B cell (primary cell): Measurements from ENCODE around the gene ITSN2. TPM values are rescaled to one million over a fixed set of nuclear protein-coding genes. Genes with fewer than 3 reads are reported as not detected.

Source experiments
- ATAC-seq: fragments of 200-7000 bp; cut with Tn5 transposase; one replicate; pipeline ENCODE4 v1.10.0; 2021; ENCODE audit warnings: low read depth, mild to moderate bottlenecking, moderate number of reproducible peaks, moderate library complexity
- CTCF ChIA-PET: fragments of 350-600 bp; sonication (Branson Sonifier 250); formaldehyde crosslinking; loops from one replicate; lab custom pipeline; 2021; ENCODE audit warnings: antibody characterized with exemption, inconsistent platforms; lab: Charles Lee
- POLR2A ChIA-PET: fragments of 350-600 bp; sonication (Branson Sonifier 250); formaldehyde crosslinking; loops from one replicate; lab custom pipeline; 2021; ENCODE audit warnings: antibody characterized with exemption; lab: Charles Lee
- DNase-seq: peaks from one replicate; pipeline ENCODE4 v3.0.0; 2013
- H2AFZ ChIP-seq: 2 replicates; pipeline ENCODE4 v1.6.1; 2012; ENCODE audit warnings: mild to moderate bottlenecking, low read depth, low read length; ENCODE audit not compliant: insufficient read depth, poor library complexity, severe bottlenecking
- H3K27ac ChIP-seq, 2 donors: 1 replicate in 1 of 2; 2 replicates in 1 of 2; pipeline ENCODE4 v1.5.1; 2012 to 2013; ENCODE audit warnings: low read length in 2 of 2, mild to moderate bottlenecking in 2 of 2, moderate library complexity in 1 of 2
- H3K27me3 ChIP-seq, 4 experiments: fragments of 200-600 bp in 1 of 4; sonication (generic) in 1 of 4; replicated peaks in 1 of 4; 1 replicate in 2 of 4; 2 replicates in 2 of 4; pipeline versions ENCODE4 v1.6.1 to v1.7.0; 2013 to 2016; ENCODE audit warnings: low read length in 3 of 4, mild to moderate bottlenecking in 2 of 4, mixed read lengths in 1 of 4, moderate library complexity in 1 of 4; ENCODE audit not compliant: insufficient read depth in 4 of 4, control insufficient read depth in 3 of 4; ENCODE audit errors: control extremely low read depth in 1 of 4
- H3K36me3 ChIP-seq, 2 experiments: replicated peaks in 1 of 2; 1 replicate in 1 of 2; 2 replicates in 1 of 2; pipeline versions ENCODE4 v1.6.1 to v1.7.1; 2013; ENCODE audit warnings: low read length in 1 of 2; ENCODE audit not compliant: insufficient read depth in 2 of 2, control insufficient read depth in 1 of 2; ENCODE audit errors: control extremely low read depth in 1 of 2, extremely low read depth in 1 of 2
- H3K4me1 ChIP-seq, 2 donors: fragments of 200-600 bp in 1 of 2; sonication (generic) in 1 of 2; 1 replicate in 1 of 2; 2 replicates in 1 of 2; pipeline versions ENCODE4 v1.5.1 to v1.6.1; 2013 to 2017; ENCODE audit warnings: low read length in 2 of 2; ENCODE audit not compliant: control insufficient read depth in 2 of 2, insufficient read depth in 2 of 2
- H3K4me2 ChIP-seq: replicated peaks from 2 replicates; pipeline ENCODE3; 2012; ENCODE audit warnings: mild to moderate bottlenecking, low read depth, low read length; ENCODE audit not compliant: poor library complexity, severe bottlenecking
- H3K4me3 ChIP-seq, 5 experiments: fragments of 200-600 bp in 1 of 5; sonication (generic) in 1 of 5; 1 replicate in 3 of 5; 2 replicates in 2 of 5; pipeline versions ENCODE4 v1.5.1 to v1.7.0; 2011 to 2016; ENCODE audit warnings: low read length in 4 of 5, mild to moderate bottlenecking in 4 of 5, low read depth in 2 of 5, control low read depth in 1 of 5, moderate library complexity in 1 of 5; ENCODE audit not compliant: insufficient read depth in 1 of 5; ENCODE audit errors: control extremely low read depth in 1 of 5, extremely low read depth in 1 of 5
- H3K79me2 ChIP-seq: fragments of 200-600 bp; sonication (generic); one replicate; pipeline ENCODE4 v1.6.0; 2016; ENCODE audit warnings: low read length; ENCODE audit not compliant: control insufficient read depth, insufficient read depth
- H3K9ac ChIP-seq: fragments of 200-600 bp; sonication (generic); 2 replicates; pipeline ENCODE4 v1.6.1; 2017; ENCODE audit warnings: mild to moderate bottlenecking, low read length, moderate library complexity
- H3K9me3 ChIP-seq, 3 donors: one replicate each; pipeline versions ENCODE4 v1.6.1 to v1.7.1; 2013; ENCODE audit warnings: low read length in 2 of 3; ENCODE audit not compliant: control insufficient read depth in 2 of 3, insufficient read depth in 1 of 3; ENCODE audit errors: control extremely low read depth in 1 of 3
- H4K20me1 ChIP-seq: 2 replicates; pipeline ENCODE4 v1.6.0; 2012; ENCODE audit warnings: mild to moderate bottlenecking, low read length; ENCODE audit not compliant: insufficient read depth, control insufficient read depth, poor library complexity, severe bottlenecking
- H3K27ac Mint-ChIP-seq: one replicate; pipeline ENCODE4 v1.8.0; 2021; ENCODE audit warnings: mixed read lengths
- H3K27me3 Mint-ChIP-seq: one replicate; pipeline ENCODE4 v1.8.0; 2021; ENCODE audit warnings: mixed read lengths
- H3K4me1 Mint-ChIP-seq: one replicate; pipeline ENCODE4 v1.8.0; 2021; ENCODE audit warnings: mixed read lengths
- H3K4me3 Mint-ChIP-seq: one replicate; pipeline ENCODE4 v1.8.0; 2021; ENCODE audit warnings: mixed read lengths
- H3K9me3 Mint-ChIP-seq: one replicate; pipeline ENCODE4 v1.8.0; 2022; ENCODE audit warnings: mixed read lengths; ENCODE audit not compliant: insufficient read depth
- CTCF ChIP-seq: fragments of 200-600 bp; IDR thresholded peaks from one replicate; pipeline ENCODE4 v1.8.0; 2022; ENCODE audit warnings: antibody characterized with exemption, mild to moderate bottlenecking
- EZH2 ChIP-seq: IDR thresholded peaks from 2 replicates; pipeline ENCODE4 v1.6.1; 2012; ENCODE audit warnings: borderline replicate concordance, low read depth, mild to moderate bottlenecking, moderate library complexity, low read length; ENCODE audit not compliant: insufficient read depth, poor library complexity, severe bottlenecking
- WGBS: methylation state at CpG from one replicate; pipeline ENCODE4 v1.1.5; 2013; ENCODE audit warnings: missing lambda C conversion rate; ENCODE audit not compliant: insufficient coverage; 5-methylcytosine and 5-hydroxymethylcytosine counted together
- intact Hi-C: fragments of 100-400 bp; cut with micrococcal nuclease; formaldehyde crosslinking; loops from one replicate; pipeline ENCODE4 v1.10.0; 2022
- polyA plus RNA-seq: library from polyadenylated mRNA; depleted of rRNA; stranded (reverse); fragments of >200 nt; gene quantifications from 2 replicates; pipeline ENCODE4 v1.2.3, GENCODE V29; 2012
- total RNA-seq, 2 donors: library from RNA; stranded (reverse); fragments of 120-200 nt in 1 of 2; gene quantifications; 1 replicate in 1 of 2; 2 replicates in 1 of 2; pipeline versions ENCODE4 v1.2.3 to v1.2.4, GENCODE V29; 2013 to 2022

ITSN2 gene
- total and polyA plus RNA-seq, 2 donors (not counting 1 experiment from before 2014, with no cell fraction given): 107 to 200 TPM

DNA sequence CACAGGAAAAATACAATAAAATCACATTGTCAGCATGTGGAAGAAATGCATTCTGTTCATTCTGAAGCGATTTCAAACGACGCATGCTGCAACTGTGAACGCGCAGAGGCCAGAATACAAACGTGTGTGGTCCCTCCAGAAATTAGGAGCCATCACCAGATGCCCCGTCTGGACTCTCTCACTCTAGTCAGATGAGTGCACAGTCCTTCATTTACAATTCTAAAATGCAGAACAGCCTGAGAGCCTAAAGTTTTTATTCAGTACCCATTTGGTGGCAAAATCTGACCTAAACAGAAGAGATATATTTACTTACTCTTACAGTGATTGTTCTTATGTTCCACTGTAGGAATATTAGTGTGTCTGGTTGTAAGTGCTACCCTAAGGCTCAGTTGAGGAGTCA, 148.9 kb downstream of the ITSN2 start:
- no peaks in the 10 kb centered on the region for H3K9me3 ChIP-seq
- no peaks in the 10 kb centered on the region for H4K20me1 ChIP-seq
- no peak overlapping the region for H3K9ac ChIP-seq
- ChIA-PET CTCF (interaction anchor here (0.6 kb wide), 1 partner anchor 999 kb away, joined by 4 read pairs; no protein-coding TSS in a partner anchor), POLR2A (no interaction called here)
- H3K4me1 ChIP-seq: no peaks in the 10 kb centered on the region
- H3K27ac ChIP-seq: no peak overlapping the region
- DNase-seq: no peak
- H3K4me3 Mint-ChIP-seq: no peak overlapping the region
- no peak overlapping the region for H3K4me2 ChIP-seq
- H3K4me3 ChIP-seq: no peak overlapping the region
- no peaks in the 10 kb centered on the region for H3K79me2 ChIP-seq
- no peaks in the 10 kb centered on the region for H3K27me3 ChIP-seq
- peaks cover 1 to 92% of the 10 kb centered on the region in 2 experiments for H3K36me3 ChIP-seq
- H3K27me3 Mint-ChIP-seq: no peaks in the 10 kb centered on the region
- ATAC-seq: no peak
- H3K9me3 Mint-ChIP-seq: no peaks in the 10 kb centered on the region
- TF ChIP-seq CTCF (no peak), EZH2 (no peak)
- peaks cover 11% of the 10 kb centered on the region for H3K4me1 Mint-ChIP-seq
- intact Hi-C loops: no loop called here
- H2AFZ ChIP-seq: no peak overlapping the region
- H3K27ac Mint-ChIP-seq: no peak overlapping the region
- WGBS: 90% methylated on average over 7 of the region's 7 CpGs

GRCh38 chr2:24210723-24211122, 149.6 kb downstream of the ITSN2 start:
- H3K4me1 ChIP-seq: no peaks in the 10 kb centered on the region
- peaks cover 1 to 92% of the 10 kb centered on the region in 2 experiments for H3K36me3 ChIP-seq
- POLR2A ChIA-PET: no interaction called here
- no peak overlapping the region for H3K9ac ChIP-seq
- TF ChIP-seq EZH2: no peak
- no peak for TF ChIP-seq CTCF
- no peaks in the 10 kb centered on the region for H4K20me1 ChIP-seq
- whole genome bisulfite sequencing: 99% methylated on average over 18 of the region's 21 CpGs
- H3K4me3 Mint-ChIP-seq: no peak overlapping the region
- H3K27me3 Mint-ChIP-seq: no peaks in the 10 kb centered on the region
- H3K79me2 ChIP-seq: no peaks in the 10 kb centered on the region
- H3K4me1 Mint-ChIP-seq: peaks cover 7% of the 10 kb centered on the region
- no peak overlapping the region for H2AFZ ChIP-seq
- CTCF ChIA-PET: interaction anchor here (0.7 kb wide), 1 partner anchor 66 kb away, joined by 5 read pairs; no protein-coding TSS in a partner anchor
- no peaks in the 10 kb centered on the region for H3K27me3 ChIP-seq
- no peaks in the 10 kb centered on the region for H3K9me3 ChIP-seq
- intact Hi-C loops: no loop called here
- no peaks in the 10 kb centered on the region for H3K9me3 Mint-ChIP-seq
- no peak overlapping the region for H3K4me2 ChIP-seq
- DNase-seq: no peak
- no peak overlapping the region for H3K27ac Mint-ChIP-seq
- ATAC-seq: no peak
- H3K27ac ChIP-seq: no peak overlapping the region
- H3K4me3 ChIP-seq: no peak overlapping the region
